Mesothelial cell of epicardium (in vitro differentiated cells): Measurements from ENCODE around the gene RBFOX1. TPM values are rescaled to one million over a fixed set of nuclear protein-coding genes. Genes with fewer than 3 reads are reported as not detected.

ENCODE experiments used
- DNase-seq, 2 experiments: peaks; one replicate each; pipeline ENCODE4 v3.0.0; 2021; ENCODE audit warnings: low spot score in 2 of 2; ENCODE audit not compliant: unreplicated experiment in 2 of 2
- H3K27ac Mint-ChIP-seq: 2 replicates; pipeline ENCODE4 v1.8.0; 2021; ENCODE audit warnings: mixed read lengths
- H3K27me3 Mint-ChIP-seq: 2 replicates; pipeline ENCODE4 v1.8.0; 2021; ENCODE audit warnings: low read depth, mixed read lengths
- H3K36me3 Mint-ChIP-seq: 2 replicates; pipeline ENCODE4 v1.8.0; 2021; ENCODE audit warnings: mixed read lengths
- H3K4me1 Mint-ChIP-seq: 2 replicates; pipeline ENCODE4 v1.8.0; 2021; ENCODE audit warnings: mixed read lengths
- H3K4me3 Mint-ChIP-seq: 2 replicates; pipeline ENCODE4 v1.8.0; 2021; ENCODE audit warnings: mild to moderate bottlenecking, moderate library complexity, mixed read lengths
- H3K9me3 Mint-ChIP-seq: 2 replicates; pipeline ENCODE4 v1.8.0; 2021; ENCODE audit warnings: mixed read lengths
- total RNA-seq: library from RNA; stranded (reverse); gene quantifications from 3 replicates; pipeline ENCODE4 v1.2.1, GENCODE V29; 2021
- TF ChIP-seq, protein P1 (sequence below): fragments of 200-600 bp; sonication (generic); IDR thresholded peaks from one replicate; pipeline ENCODE4 v1.5.0; 2021; ENCODE audit warnings: antibody characterized with exemption; ENCODE audit not compliant: unreplicated experiment

RBFOX1 gene
- total RNA-seq, 1 donor from 2014 or later, result 0.67 TPM

DNA sequence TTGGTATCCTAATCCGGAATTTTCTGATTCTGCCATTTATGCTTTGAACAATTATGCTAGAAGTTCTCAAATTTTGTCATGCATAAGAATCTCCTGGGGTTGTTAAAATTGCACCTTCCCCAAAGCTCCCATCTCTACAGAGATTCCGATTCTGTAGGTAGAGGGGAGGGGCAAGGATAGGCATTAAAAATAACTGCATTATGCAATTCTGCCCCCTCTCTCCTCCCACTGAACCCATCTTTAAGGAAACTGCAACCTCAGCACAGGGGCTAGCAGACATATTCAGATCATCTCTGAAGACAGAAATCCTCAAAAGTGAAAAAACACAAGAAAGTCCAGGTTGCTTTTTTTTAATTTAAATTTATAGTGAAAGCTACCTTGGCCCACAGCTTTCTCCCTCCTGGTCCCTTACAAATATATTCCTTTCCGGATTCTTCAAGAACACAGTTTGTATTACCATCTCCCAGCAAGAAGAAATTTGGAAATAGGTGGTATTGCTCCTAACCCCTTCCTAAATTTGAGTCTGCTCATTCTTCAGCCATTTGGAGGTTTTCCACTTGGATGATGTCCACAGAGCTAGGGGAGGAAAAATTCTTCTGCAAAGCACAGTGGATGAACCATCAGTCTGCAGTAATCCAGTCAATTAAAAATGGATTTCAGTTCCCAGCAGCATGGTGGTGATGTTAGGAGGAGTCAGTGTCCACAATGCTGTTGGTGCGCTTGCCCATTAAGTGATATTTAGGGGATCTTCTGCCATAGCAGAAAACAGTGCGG lies 67.7 kb downstream of the RBFOX1 start:
- peaks cover 1% of the 10 kb centered on the region for H3K4me1 Mint-ChIP-seq
- no peaks in the 10 kb centered on the region for H3K36me3 Mint-ChIP-seq
- H3K9me3 Mint-ChIP-seq, result no peaks in the 10 kb centered on the region
- no peak overlapping the region for H3K4me3 Mint-ChIP-seq
- peaks cover 8% of the 10 kb centered on the region for H3K27me3 Mint-ChIP-seq
- H3K27ac Mint-ChIP-seq, result no peak overlapping the region
- TF ChIP-seq, protein P1, sequence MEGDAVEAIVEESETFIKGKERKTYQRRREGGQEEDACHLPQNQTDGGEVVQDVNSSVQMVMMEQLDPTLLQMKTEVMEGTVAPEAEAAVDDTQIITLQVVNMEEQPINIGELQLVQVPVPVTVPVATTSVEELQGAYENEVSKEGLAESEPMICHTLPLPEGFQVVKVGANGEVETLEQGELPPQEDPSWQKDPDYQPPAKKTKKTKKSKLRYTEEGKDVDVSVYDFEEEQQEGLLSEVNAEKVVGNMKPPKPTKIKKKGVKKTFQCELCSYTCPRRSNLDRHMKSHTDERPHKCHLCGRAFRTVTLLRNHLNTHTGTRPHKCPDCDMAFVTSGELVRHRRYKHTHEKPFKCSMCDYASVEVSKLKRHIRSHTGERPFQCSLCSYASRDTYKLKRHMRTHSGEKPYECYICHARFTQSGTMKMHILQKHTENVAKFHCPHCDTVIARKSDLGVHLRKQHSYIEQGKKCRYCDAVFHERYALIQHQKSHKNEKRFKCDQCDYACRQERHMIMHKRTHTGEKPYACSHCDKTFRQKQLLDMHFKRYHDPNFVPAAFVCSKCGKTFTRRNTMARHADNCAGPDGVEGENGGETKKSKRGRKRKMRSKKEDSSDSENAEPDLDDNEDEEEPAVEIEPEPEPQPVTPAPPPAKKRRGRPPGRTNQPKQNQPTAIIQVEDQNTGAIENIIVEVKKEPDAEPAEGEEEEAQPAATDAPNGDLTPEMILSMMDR, result no peak
- DNase-seq, result no peak

DNA sequence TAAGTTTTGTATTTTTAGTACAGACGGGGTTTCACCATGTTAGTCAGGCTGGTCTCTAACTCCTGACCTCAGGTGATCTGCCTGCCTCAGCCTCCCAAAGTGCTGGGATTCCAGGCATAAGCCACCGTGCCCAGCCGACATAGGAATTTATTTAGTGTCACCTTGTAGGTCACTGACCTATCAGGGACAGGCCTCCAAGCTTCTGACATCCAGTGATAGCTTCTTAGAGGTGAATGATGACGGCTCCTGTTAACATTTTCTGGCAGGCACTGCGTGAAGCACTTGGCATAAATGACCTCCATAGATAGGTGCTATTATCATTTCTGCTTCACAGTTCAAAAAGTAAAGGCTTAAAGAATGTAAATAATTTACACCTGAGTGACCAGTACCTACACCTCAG lies 71.6 kb downstream of the RBFOX1 start:
- Mint-ChIP-seq H3K4me1 (peaks cover 3% of the 10 kb centered on the region), H3K9me3 (no peaks in the 10 kb centered on the region), H3K27ac (no peak overlapping the region), H3K4me3 (no peak overlapping the region), H3K27me3 (peaks cover 14% of the 10 kb centered on the region), H3K36me3 (no peaks in the 10 kb centered on the region)
- no peak for DNase-seq
- TF ChIP-seq, protein P1, result no peak

DNA sequence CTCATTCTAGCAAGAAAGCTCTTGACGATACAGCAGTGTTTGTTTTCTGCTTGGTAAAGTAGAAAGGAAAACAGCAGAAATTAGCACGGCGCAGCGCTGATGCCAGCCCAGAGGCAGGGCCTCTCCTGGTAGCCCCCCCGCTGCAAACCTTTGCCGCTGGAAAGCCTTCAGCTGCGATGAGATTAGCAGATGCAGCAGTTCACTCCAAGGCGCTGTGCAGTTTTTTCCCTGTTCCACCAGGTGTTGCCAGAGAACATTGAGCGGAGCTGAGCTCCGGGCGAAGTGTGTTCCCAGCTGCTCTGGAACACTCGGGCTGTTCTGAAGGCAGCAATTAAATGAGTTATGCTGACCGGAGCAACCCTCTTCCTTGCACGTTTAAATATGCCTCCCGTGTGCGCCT lies 72.5 kb downstream of the RBFOX1 start:
- TF ChIP-seq, protein P1, result no peak
- no peak for DNase-seq

DNA sequence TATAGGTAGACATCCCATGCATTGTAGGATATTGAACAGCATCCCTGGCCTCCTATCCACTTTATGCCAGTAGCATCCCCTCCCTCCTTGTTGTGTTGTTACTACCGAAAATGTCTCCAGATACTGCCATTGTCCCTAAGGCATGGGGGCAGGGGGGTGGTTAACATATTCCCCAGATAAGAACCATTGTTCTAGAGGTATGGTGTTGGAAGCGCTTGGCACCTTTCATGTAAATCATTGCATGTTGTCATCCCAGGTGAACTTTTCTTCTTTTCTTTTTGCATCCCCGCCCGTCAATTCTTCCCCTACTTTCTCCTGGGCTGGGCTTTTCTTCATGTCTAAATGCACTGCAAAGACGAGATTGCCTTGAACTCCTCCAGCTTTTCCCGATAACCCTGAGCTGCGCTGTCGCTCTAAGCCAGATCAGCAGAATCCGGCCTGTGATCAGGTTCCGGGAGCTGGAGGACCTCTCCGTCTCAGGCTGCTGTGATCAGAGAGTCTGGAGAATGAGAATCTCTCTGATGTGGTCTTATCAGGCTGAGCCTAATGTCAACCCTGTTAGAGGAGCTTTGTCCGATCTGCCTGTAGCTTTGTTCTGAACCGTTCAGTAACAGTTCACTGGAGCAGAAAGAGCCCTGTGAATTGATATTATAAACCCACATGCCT lies 76.2 kb downstream of the RBFOX1 start:
- no peaks in the 10 kb centered on the region for H3K9me3 Mint-ChIP-seq

More for the DNA sequence above, 72.5 kb downstream of the RBFOX1 start:
- no peak overlapping the region for H3K27ac Mint-ChIP-seq
- H3K4me3 Mint-ChIP-seq, result no peak overlapping the region
- H3K9me3 Mint-ChIP-seq, result no peaks in the 10 kb centered on the region
- H3K4me1 Mint-ChIP-seq, result peaks cover 3% of the 10 kb centered on the region
- H3K27me3 Mint-ChIP-seq, result peaks cover 14% of the 10 kb centered on the region
- no peaks in the 10 kb centered on the region for H3K36me3 Mint-ChIP-seq

DNA sequence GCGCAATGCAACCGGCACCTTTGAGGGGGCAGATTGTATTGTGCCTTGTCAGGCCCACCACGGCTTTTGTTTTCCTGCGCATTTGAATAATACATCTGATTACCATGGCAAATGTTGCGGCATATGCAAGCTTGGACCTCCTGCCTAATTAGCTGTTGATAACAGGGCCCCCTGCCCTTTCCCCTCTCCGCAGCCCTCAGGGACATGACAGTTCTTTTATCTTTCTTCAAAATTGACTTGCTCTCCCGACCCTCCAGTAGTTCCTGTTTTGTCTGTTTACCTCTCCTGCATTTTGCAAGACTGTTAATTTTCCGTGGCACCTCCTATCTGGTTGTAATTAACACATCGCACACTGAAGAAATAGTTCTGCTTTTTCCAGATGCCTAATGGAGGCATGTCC lies 86.8 kb downstream of the RBFOX1 start:
- Mint-ChIP-seq H3K27me3 (peaks cover 30% of the 10 kb centered on the region), H3K4me1 (peaks cover 2% of the 10 kb centered on the region), H3K36me3 (no peaks in the 10 kb centered on the region), H3K9me3 (no peaks in the 10 kb centered on the region), H3K4me3 (no peak overlapping the region), H3K27ac (no peak overlapping the region)
- TF ChIP-seq, protein P1, result no peak
- DNase-seq, result no peak

More for the DNA sequence above, 76.2 kb downstream of the RBFOX1 start:
- Mint-ChIP-seq H3K4me3 (no peak overlapping the region), H3K27me3 (peaks cover 13% of the 10 kb centered on the region), H3K27ac (no peak overlapping the region), H3K36me3 (no peaks in the 10 kb centered on the region), H3K4me1 (peaks cover 3% of the 10 kb centered on the region)
- TF ChIP-seq, protein P1, result no peak
- no peak for DNase-seq
